DOHH2 (cell line): Measurements from ENCODE around the gene RWDD4.

Source experiments
- H3F3A ChIP-seq: fragments of 200-600 bp; sonication (generic), shearing (Covaris generic); 2 replicates; pipeline ENCODE4 v1.6.0; 2016; ENCODE audit warnings: antibody characterized with exemption, mild to moderate bottlenecking; ENCODE audit not compliant: control insufficient read depth, insufficient read depth
- H3K27ac ChIP-seq: fragments of 200-600 bp; sonication (generic); 2 replicates; pipeline ENCODE4 v1.5.1; 2014; ENCODE audit warnings: low read depth, mild to moderate bottlenecking, low read length, moderate library complexity
- H3K27me3 ChIP-seq: fragments of 200-600 bp; sonication (generic); 2 replicates; pipeline ENCODE4 v1.6.1; 2014; ENCODE audit warnings: mild to moderate bottlenecking, low read length, mixed read lengths; ENCODE audit not compliant: control insufficient read depth
- H3K36me3 ChIP-seq: fragments of 200-600 bp; sonication (generic); 2 replicates; pipeline ENCODE4 v1.6.1; 2014; ENCODE audit warnings: mild to moderate bottlenecking, low read length, moderate library complexity, mixed read lengths; ENCODE audit not compliant: control insufficient read depth
- H3K4me1 ChIP-seq: fragments of 200-600 bp; sonication (generic); 2 replicates; pipeline ENCODE4 v1.6.1; 2014; ENCODE audit warnings: mild to moderate bottlenecking, low read length, mixed read lengths; ENCODE audit not compliant: control insufficient read depth
- H3K4me2 ChIP-seq: fragments of 200-600 bp; sonication (generic); 2 replicates; pipeline ENCODE4 v1.6.0; 2014; ENCODE audit warnings: mild to moderate bottlenecking, low read length, moderate library complexity
- H3K4me3 ChIP-seq: fragments of 200-600 bp; sonication (generic); 2 replicates; pipeline ENCODE4 v1.5.1; 2014; ENCODE audit warnings: mild to moderate bottlenecking, low read length, mixed read lengths
- H3K79me2 ChIP-seq: fragments of 200-600 bp; sonication (generic); 2 replicates; pipeline ENCODE4 v1.6.1; 2014; ENCODE audit warnings: mild to moderate bottlenecking, low read length, mixed read lengths; ENCODE audit not compliant: control insufficient read depth
- H3K9me2 ChIP-seq: fragments of 200-600 bp; sonication (generic); replicated peaks from 2 replicates; pipeline ENCODE4 v1.6.1; 2014; ENCODE audit warnings: mild to moderate bottlenecking, low read length, mixed read lengths; ENCODE audit not compliant: control insufficient read depth
- H3K9me3 ChIP-seq: fragments of 200-600 bp; sonication (generic); 2 replicates; pipeline ENCODE4 v1.6.1; 2014; ENCODE audit warnings: antibody characterized with exemption, low read length, mixed read lengths; ENCODE audit not compliant: control insufficient read depth, insufficient read depth
- H4K20me1 ChIP-seq: fragments of 200-600 bp; sonication (generic); 2 replicates; pipeline ENCODE4 v1.6.0; 2014; ENCODE audit warnings: low read depth, mild to moderate bottlenecking, antibody characterized with exemption, low read length, moderate library complexity; ENCODE audit not compliant: control insufficient read depth, insufficient read depth
- EZH2phosphoT487 ChIP-seq: fragments of 200-600 bp; sonication (generic); IDR thresholded peaks from 2 replicates; pipeline ENCODE4 v1.6.1; 2017; ENCODE audit warnings: borderline replicate concordance, mild to moderate bottlenecking, antibody characterized with exemption, low read length, moderate library complexity, mixed read lengths
- TF ChIP-seq, protein P1 (sequence below): fragments of 200-600 bp; sonication (generic); IDR thresholded peaks from one replicate; pipeline ENCODE4 v1.5.1; 2014; ENCODE audit warnings: antibody characterized with exemption, mild to moderate bottlenecking, low read depth, low read length; ENCODE audit not compliant: poor library complexity, severe bottlenecking

RWDD4 gene

DNA sequence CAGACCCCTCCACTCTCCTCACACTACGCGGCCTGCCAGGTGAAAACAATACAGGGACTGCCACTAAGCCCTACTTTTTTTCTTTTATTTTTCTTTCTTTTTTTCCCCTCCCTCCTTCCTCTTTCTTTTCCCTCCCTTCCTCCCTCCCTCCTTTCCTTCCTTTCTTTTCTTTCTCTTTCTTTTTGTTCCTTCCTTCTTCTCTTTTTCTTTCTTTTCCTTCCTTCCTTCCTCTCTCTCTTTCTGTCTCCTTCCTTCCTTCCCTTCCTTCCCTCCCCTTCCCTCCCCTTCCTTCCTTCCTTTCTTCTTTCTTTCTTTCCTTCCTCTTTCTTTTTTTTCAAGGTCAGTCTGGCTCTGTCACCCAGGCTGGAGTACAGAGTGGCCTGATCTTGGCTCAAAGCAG, 41.9 kb downstream of the RWDD4 start:
- Histone ChIP-seq H3K27ac (no peak overlapping the region), H3K9me2 (no peaks in the 10 kb centered on the region), H4K20me1 (no peaks in the 10 kb centered on the region), H3K79me2 (no peaks in the 10 kb centered on the region), H3F3A (no peaks in the 10 kb centered on the region), H3K36me3 (no peaks in the 10 kb centered on the region), H3K4me1 (no peaks in the 10 kb centered on the region), H3K9me3 (no peaks in the 10 kb centered on the region), H3K4me2 (no peak overlapping the region), H3K27me3 (peaks cover 3% of the 10 kb centered on the region; the same call in 1 of the 2 replicates), H3K4me3 (no peak overlapping the region)
- TF ChIP-seq, protein P1, sequence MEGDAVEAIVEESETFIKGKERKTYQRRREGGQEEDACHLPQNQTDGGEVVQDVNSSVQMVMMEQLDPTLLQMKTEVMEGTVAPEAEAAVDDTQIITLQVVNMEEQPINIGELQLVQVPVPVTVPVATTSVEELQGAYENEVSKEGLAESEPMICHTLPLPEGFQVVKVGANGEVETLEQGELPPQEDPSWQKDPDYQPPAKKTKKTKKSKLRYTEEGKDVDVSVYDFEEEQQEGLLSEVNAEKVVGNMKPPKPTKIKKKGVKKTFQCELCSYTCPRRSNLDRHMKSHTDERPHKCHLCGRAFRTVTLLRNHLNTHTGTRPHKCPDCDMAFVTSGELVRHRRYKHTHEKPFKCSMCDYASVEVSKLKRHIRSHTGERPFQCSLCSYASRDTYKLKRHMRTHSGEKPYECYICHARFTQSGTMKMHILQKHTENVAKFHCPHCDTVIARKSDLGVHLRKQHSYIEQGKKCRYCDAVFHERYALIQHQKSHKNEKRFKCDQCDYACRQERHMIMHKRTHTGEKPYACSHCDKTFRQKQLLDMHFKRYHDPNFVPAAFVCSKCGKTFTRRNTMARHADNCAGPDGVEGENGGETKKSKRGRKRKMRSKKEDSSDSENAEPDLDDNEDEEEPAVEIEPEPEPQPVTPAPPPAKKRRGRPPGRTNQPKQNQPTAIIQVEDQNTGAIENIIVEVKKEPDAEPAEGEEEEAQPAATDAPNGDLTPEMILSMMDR = no peak
- no peak for TF ChIP-seq EZH2phosphoT487

DNA sequence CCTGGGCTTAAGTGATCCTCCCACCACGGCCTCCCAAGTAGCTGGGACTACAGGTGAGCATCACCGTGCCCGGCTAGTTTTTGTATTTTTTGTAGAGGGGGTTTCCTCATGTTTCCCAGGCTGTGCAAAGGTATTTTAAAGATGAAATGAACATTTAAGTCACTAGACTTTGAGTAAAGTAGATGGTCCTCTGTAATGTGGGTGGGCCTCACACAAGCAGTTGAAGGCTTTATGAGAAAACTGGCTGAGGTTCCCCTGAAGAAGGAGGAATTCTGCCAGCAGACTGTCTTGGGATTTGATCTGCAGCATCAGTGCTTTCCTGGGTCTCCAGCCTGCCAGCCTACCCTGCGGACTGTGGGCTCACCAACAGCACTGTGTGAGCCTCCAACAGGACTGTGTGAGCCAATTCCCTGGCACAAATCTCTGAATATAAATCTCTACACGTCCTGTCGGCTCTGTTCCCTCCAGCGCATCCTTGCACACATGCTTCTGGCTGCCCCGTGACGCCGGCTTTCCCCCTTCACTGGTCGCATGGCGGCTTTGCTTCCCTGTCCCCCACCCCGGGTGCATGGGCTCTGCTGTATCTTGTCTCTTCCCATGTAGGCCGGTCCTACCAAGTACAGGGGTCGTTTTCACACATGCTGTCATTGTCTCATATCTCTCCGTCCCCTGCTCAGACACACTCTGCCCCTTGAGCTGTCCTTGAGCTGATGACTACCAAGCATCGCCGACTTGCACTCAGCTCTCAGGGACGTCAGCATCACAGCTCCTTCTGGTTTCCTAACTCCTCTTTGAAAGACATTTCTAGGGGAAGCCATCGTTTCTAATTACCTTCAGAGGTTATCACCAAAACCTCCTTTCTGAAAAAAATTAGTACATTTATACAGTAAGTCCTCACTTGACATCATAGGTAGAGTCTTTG, 46.4 kb downstream of the RWDD4 start:
- H3K79me2 ChIP-seq = no peaks in the 10 kb centered on the region
- no peak overlapping the region for H3K4me2 ChIP-seq

DNA sequence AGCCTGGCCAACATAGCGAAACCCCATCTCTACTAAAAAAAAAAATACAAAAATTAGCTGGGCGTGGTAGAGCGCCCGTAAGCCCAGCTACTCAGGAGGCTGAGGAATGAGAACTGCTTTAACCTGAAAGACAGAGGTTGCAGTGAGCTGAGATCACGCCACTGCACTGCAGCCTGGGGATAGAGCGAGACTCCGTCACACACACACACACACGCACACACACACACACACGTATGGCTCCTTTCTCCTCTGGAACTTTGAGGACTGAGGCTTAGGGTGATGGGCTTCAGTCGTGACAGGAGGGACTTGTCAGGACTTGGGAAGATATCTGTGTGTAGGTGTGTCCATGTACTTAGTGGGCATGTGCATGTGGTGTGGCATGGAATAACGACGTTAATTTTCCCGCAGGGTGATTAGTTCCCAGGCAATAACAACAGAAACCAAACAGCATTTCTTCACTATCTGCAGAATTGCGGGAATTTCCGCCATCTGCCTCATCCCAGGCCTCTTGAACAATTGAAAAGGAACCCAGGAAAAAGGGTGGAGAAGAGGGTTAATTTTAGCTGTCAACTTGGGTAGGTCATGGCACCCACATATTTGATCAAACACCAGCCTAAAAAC, 47.7 kb downstream of the RWDD4 start:
- Histone ChIP-seq H3K9me3 (no peaks in the 10 kb centered on the region), H3K4me3 (no peak overlapping the region), H3K79me2 (no peaks in the 10 kb centered on the region), H3K4me1 (no peaks in the 10 kb centered on the region), H3K36me3 (no peaks in the 10 kb centered on the region), H3K27me3 (peaks cover 3% of the 10 kb centered on the region; the same call in 1 of the 2 replicates), H3K4me2 (no peak overlapping the region), H3K27ac (no peak overlapping the region), H3F3A (no peaks in the 10 kb centered on the region), H4K20me1 (no peaks in the 10 kb centered on the region), H3K9me2 (no peaks in the 10 kb centered on the region)
- TF ChIP-seq, protein P1 = no peak
- TF ChIP-seq EZH2phosphoT487 = no peak

More for the DNA sequence above, 46.4 kb downstream of the RWDD4 start:
- no peaks in the 10 kb centered on the region for H3K36me3 ChIP-seq
- H3K9me3 ChIP-seq = no peaks in the 10 kb centered on the region
- no peak overlapping the region for H3K4me3 ChIP-seq
- TF ChIP-seq, protein P1 = no peak
- TF ChIP-seq EZH2phosphoT487 = no peak
- H3K9me2 ChIP-seq = no peaks in the 10 kb centered on the region
- H3K4me1 ChIP-seq = no peaks in the 10 kb centered on the region
- peaks cover 3% of the 10 kb centered on the region; the same call in 1 of the 2 replicates for H3K27me3 ChIP-seq
- H3F3A ChIP-seq = no peaks in the 10 kb centered on the region
- H3K27ac ChIP-seq = no peak overlapping the region
- no peaks in the 10 kb centered on the region for H4K20me1 ChIP-seq
